NCI-H1105 (cell line): ENCODE data around the gene KCNAB1.
A peak's percentile ranks its signal among the peaks of the same experiment; 100 is the strongest.

Experiments used
- DNase-seq: peaks from one replicate; lab custom pipeline; 2025; lab: John Stamatoyannopoulos, UW

The KCNAB1 gene

GRCh38 chr3:156371701-156372100 is 251.3 kb downstream of the KCNAB1 start:
- no peak for DNase-seq

GRCh38 chr3:156373095-156373494 is 252.7 kb downstream of the KCNAB1 start:
- DNase-seq = no peak

DNA sequence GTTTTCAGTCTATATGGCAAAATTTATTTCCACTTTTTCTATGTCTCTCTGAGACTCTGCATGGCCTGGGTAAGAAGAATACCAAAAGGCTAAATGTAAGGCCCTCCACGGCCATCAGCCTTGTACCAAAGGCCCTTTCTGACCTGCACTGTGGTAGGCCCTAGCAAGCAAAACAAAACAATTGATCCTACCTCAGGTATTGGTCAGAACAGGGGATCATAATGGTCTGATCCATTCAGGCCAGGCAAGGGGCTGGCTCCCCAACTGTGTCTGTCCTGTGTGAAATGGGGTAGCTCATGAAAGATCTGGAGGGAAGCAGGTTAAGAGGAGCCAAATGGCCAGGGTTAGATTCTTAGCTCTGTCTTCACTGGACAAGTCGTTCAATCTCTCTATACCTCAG is 253.3 kb downstream of the KCNAB1 start:
- DNase-seq = no peak

DNA sequence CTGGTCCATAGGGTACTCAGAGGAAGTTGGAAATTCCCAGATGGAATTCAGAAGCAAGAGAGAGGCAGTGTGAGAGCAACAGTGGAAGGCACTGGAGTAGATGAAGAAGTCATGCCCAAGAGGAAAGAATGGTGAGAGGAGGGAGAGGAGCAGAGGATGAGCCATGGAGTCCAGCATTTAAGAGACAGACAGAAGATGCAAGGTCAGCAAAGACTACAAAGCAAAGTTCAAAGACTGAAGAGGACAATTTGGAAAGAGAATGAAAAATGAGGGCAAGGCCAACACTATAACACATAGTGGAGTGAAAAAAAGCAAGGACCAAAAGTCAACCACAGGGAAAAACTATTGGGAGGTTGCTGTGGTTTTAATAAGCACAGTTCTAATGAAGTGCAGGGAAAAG is 255.8 kb downstream of the KCNAB1 start:
- no peak for DNase-seq

DNA sequence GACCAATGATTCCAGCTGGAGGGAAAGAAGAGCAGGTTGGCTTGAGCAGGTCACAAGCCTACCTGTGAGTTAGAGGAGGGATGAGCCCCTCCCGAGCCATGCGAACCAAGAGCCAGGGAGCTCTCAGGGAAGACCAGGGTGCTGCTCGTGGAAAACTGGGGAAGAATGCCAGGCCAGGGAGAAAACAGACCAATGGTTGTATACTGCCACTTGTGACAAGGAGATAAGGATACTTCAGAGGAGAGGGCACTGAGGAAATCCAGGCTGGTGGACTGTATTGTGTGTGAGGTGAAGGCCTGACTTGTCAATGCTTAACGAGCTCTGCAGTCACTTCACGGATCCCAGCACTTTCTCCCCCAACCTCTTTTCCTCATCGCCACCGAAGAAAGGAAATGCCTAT is 256.9 kb downstream of the KCNAB1 start:
- DNase-seq = no peak

GRCh38 chr3:156377718-156378117 is 257.3 kb downstream of the KCNAB1 start:
- no peak for DNase-seq

GRCh38 chr3:156378871-156379270 is 258.5 kb downstream of the KCNAB1 start:
- DNase-seq = no peak

- DNase-seq = no peak
These were observed 258.9 kb downstream of the KCNAB1 start for GRCh38 chr3:156379327-156379726.

DNA sequence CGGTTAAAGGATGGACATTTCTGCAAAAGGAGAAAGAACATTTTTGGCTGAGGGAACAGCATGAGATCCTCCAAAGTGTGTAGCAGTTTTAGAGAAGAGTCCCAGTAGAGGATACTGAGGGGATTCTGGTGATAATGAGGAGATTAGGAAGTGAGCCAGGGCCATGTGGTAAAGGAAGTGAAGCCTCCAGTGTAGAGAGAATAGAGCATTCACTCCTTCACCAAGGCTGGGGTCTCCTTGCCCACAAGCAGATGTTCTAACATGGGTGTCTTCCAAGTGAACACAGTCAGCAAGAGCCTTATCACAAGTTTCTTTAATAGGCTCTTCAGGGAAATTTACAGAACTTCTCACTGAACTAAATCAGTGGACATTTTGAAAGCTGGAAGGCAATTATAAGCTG is 260.9 kb downstream of the KCNAB1 start:
- DNase-seq = no peak

DNA sequence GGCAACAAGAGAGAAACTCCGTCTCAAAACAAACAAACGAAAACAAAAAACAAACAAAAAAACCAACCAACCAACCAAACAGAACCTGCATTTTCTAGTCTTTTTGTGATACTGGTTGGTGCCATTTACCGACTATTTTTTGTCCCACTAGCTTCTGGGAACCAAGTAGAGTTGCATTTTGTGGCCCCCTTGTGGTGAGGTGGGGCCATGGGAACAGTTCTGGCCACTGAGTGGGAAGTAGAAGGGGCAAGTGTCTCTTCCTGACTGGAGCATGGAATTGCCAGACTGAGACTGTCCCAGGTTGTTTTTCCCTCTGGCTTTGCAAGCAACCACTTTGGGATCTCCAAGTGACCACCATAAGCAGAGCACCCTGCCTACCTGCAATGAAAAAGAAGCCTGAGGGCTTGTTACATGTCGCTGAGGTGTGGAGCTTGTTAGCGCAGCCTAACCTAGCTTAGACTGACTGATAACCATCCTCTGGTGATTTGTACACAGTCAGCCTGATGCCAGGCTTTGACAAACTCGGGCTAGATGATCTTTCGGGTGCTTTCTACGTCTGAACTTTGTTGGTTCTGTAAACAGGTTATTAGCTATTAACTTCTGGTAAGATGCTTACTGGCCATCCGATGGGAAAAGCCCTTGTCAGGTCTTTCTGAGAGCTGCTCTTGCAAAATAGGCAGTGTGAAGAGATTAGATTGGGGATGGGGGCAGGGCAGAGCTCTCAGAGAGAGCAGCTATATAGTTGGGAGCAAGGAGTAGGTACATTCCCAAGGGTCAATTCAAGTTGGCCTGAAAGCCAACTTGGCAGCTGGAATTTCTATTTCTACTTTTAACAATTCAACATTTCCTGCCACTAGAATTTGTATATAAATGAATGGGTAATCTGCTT is 262.3 kb downstream of the KCNAB1 start:
- DNase-seq = no peak

DNA sequence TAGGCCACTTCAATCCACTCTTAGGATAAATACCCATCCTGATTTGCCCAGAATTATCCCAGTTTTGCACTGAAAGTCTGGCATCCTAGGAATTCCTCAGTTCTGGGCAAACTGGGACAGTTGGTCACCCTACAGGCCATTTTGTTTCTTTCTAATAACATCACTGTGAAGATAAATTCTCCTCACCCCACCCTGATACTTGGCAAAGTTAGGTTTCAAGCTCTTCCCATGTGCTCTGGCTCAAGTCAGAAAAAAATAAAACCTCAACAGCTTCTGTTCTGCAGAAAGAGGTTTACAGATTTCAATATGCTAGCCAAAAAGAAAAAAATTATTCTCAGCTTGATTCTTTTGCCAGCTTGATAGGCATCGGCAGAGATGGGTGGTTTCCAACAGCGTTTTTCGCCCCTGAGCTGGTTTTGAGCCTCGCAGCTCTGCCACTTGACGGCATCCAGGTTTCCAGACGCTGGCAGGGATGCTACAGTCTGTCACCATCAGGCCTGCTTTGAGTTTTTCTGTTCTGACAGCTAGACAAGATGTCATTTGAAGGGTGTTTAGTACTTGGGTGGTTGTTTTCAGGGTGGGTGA is 263.2 kb downstream of the KCNAB1 start:
- no peak for DNase-seq

DNA sequence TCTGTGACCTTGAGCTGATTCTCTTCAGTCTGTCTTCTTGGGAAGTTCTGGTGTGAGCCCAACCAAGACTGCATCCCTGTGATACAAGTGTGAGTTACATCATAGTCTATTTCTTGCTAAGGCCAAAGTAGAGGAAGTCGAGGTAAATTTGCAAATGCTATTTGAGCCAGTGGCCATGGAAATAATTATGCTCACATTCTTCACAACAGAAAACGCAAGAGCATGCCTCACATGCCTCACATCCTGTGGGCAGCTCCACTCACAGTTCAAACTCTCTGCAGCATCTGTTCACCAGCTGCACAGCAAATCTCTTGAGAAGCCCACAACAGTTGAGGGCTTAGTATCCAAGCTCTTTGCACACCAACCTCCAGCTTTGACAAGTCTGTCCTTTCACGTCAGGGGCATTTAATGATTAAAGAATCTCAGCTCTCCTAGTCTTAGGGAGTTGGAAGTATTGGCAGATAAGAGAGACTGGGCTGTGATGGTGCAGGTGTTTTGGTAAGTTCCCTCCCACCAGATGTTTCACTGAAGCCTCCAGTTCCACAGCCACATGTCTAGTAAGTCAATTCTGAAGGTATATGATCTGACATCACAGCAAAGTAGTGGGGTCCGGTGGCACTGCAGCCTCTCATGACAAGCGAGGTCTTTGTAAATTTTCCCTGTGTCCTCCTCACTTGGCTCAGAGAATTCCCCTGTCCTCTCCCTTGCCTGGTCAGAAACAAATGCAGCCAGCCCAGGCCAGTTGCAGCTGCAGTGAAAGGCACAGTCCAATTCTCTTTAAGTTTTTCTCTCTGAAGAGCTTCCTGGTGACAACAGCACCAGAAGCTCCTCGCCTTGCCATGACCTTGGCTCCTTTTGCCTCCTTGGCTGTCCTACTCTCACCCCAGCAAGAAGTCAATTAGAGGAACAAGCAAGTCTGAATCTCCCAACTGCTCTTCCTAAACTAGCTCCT is 268.4 kb downstream of the KCNAB1 start:
- DNase-seq = no peak

GRCh38 chr3:156389449-156389950 is 269.1 kb downstream of the KCNAB1 start:
- DNase-seq = peak; percentile 77

- DNase-seq = no peak
These were observed 270.5 kb downstream of the KCNAB1 start for GRCh38 chr3:156390846-156391245.

DNA sequence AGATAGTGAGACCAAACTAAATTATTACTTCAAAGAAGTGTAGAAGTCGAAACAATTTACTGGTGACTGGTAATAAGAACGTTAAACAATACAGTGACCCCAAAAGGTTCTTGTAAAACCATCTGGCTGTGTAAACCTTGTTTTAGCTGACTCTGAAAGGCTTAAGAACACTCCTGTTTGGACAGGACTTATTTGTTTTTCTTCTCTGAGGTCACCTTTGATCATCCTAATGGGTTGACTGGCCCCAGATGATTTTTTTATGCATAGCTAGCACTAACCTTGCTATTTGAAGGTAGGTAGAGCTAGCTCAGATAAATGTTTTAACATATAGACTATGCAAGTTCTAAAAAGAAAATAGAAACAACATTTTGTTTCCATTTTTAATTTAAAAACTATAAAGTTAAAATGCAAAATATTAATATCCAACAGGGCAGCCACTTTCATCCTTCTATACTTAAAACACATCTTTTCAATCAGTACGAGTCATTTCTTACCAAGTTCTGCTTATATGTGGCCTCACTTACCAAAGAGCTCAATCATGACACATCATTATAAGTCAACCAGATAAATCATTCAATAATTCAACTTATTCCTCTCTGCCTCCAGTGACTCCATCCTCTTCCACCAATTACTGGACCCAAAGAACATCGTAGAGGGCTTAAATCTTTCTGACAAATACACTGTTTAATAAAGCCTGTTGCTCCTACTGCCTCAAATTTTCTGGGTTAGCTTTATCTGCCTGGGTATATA is 275.8 kb downstream of the KCNAB1 start:
- DNase-seq = no peak

GRCh38 chr3:156396851-156397250 is 276.5 kb downstream of the KCNAB1 start:
- DNase-seq = no peak

DNA sequence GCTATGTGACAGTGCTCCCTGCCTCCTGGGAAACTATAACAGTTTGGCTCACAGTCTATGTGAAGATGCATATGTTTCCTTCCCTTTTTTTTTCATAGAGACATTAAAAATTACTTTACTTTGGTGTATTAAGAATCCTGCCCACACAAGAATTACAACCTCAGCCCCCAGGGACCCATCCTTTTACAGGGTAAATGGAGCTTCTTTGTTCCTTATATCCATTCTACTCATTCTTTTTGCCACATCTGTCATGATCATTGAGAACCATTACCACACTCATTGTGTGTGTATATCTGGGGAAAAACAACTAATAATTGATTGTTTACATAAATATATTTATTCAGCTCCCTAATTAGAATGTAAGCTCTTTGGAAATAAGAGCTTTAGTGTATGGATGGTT is 277.2 kb downstream of the KCNAB1 start:
- no peak for DNase-seq

DNA sequence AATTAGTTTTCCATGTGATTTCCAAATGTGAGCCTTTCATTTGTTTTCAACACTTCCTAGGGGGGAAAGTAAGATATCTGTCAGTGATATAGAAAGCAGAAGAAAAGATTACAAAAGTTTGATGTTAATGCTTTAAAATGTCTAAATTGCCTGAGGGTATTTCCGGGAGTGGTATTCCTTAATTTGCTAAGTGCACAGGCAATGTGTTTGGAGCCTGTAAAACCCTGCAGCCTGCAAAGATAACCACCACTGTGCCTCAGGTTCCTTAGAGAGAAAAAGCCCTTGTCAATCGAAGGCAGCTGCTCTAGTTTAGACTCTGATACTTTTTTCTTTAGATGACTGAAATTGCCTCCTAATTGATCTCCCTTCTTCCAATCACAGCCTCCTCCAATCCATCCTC is 279.7 kb downstream of the KCNAB1 start:
- no peak for DNase-seq

GRCh38 chr3:156400735-156401134 is 280.4 kb downstream of the KCNAB1 start:
- no peak for DNase-seq

DNA sequence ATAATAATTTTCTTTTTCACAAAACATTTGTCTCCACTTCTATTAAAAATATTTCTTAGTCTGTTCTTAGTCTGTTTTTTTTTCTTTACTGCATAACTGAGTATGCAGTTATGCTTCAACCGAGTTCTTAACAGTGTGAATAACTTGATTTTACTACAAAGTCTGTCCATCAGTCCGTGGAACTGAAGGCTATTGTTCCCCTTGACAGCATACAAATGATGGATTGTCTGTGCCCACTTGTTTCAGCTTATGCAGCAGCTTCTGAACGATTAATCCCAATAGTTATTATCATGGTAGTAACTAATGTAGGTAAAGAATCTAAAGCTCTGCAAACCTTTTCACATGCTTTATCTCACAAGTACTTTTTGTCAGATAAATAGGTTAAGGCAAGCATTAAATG is 283.8 kb downstream of the KCNAB1 start:
- no peak for DNase-seq

DNA sequence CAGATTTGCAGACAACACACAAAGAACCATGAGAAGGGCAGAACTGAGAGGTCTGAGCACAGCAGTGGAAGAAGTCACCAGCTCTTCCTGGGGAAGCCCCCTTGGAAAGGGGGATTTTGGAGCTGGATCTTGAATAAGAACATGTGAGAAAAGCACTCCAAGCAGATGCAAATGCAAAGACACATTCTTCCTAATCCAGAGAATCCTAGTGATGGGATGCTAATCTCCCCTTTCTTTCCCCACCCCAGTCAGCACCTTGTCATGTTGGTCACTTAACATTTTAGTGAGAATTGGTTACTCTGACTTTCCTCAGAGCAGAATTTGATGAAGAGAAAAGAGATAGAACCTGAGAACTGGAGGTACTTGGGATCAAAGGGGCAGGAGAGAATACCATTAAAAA is 286.0 kb downstream of the KCNAB1 start:
- no peak for DNase-seq
